ES-I3 (cell line): Measurements from ENCODE around the gene MICU1.
"Not testable (repeated sequence)": the region's sequence is repeated elsewhere in the genome, so short reads cannot be mapped to it uniquely, and the experiment has no call there.

Experiments used
- H3K36me3 ChIP-seq: 2 replicates; pipeline ENCODE4 v1.6.1; 2013; ENCODE audit warnings: mild to moderate bottlenecking, low read length, control low read depth, moderate library complexity; ENCODE audit not compliant: insufficient read depth
- H3K4me1 ChIP-seq: 2 replicates; pipeline ENCODE4 v1.6.1; 2013; ENCODE audit warnings: mild to moderate bottlenecking, control low read depth, low read length; ENCODE audit not compliant: insufficient read depth
- H3K9ac ChIP-seq: 2 replicates; pipeline ENCODE4 v1.6.1; 2013; ENCODE audit warnings: low read depth, mild to moderate bottlenecking, low read length, moderate library complexity
- H3K9me3 ChIP-seq: 2 replicates; pipeline ENCODE4 v1.6.1; 2013; ENCODE audit warnings: mild to moderate bottlenecking, low read length, moderate library complexity; ENCODE audit not compliant: control insufficient read depth, insufficient read depth

The MICU1 gene

DNA sequence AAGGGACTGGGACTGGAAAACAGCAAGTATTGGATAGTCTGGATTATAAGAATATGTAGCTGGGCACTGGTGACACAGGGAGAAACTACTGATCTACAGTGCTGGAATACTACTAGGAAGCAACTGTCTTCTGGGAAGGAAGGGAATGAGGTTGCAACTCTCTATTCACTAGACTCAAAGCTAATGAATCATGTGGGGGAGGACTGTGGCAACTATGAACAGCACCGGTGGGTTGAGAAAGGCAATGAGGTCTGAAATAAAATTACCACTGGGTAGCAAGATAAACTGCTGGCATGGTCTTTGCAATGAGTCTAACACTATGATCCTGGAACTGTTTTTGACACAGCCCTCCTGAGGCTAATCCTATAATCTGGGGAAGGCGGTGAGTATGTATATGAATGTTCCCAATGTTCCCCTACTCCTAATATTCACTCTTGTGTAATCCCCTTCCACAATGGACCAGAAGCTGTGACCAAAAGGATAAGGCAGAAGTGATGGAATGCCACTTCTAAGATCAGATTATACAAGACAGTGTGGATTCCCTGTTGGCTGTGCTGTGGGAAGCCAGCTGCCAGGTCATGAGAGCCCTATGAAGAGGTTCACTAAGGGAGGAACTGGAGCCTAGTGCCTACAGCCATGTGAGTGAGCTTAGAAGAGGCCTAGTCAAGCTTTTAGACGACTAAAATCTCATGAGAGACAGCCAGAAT, 169.8 kb downstream of the MICU1 start:
- Histone ChIP-seq H3K4me1 (no peaks in the 10 kb centered on the region), H3K9ac (no peak overlapping the region), H3K36me3 (no peaks in the 10 kb centered on the region), H3K9me3 (no peaks in the 10 kb centered on the region)

DNA sequence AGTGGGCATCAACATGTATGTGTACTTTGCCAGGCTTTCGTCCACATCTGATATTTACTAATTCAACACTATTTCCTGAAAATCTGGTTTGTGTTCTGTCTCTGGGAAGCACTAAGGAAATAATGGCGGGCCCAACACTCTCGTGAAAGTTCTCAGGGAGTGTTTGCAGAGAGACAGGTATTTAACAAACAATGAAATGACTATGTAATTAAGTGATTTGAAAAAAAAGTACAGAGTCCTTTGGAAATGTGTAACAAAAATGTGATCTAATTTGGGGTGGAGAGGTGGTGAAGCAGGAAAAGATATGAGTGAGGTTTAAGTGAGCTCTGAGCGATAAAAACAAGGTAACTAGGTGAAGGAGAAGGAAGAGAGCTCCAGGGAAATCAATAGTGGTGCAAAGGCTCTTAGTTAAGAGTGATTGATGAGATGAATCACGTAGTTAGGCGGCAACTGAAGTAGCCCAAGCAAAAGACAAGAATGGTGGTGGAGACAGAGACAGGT, 175.9 kb downstream of the MICU1 start:
- Histone ChIP-seq H3K36me3 (no peaks in the 10 kb centered on the region), H3K9me3 (no peaks in the 10 kb centered on the region), H3K9ac (no peak overlapping the region), H3K4me1 (no peaks in the 10 kb centered on the region)

DNA sequence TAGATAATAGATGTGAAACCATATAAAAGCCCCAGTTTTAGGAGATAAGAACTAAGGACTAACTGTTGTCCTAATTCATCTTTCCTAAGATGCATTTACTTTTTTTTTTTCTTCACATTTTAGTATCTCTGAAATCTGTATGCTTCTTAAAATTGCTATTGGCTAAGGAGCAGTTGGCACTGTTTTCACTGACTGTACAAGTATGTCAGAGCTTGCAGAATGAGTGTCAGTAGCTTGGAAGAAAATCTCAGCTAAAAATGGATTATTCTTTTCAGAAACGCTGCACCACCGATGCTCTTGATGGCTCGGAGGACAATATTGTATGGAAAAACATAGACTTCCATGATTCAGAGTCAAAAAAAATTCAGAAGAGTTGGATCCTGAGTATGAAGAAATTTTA, 180.0 kb downstream of the MICU1 start:
- Histone ChIP-seq H3K36me3 (no peaks in the 10 kb centered on the region), H3K9ac (no peak overlapping the region), H3K9me3 (no peaks in the 10 kb centered on the region), H3K4me1 (no peaks in the 10 kb centered on the region)

DNA sequence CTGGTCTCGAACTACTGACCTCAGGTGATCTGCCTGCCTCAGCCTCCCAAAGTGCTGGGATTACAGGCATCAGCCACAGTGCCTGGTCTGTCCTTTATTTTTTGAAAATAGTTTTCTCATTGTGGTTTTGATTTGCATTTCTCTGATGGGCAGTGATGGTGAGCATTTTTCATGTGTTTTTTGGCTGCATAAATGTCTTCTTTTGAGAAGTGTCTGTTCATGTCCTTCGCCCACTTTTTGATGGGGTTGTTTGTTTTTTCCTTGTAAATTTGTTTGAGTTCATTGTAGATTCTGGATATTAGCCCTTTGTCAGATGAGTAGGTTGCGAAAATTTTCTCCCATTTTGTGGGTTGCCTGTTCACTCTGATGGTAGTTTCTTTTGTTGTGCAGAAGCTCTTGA, 182.9 kb downstream of the MICU1 start:
- not testable (repeated sequence) for H3K9ac ChIP-seq, H3K4me1 ChIP-seq, H3K9me3 ChIP-seq, H3K36me3 ChIP-seq

DNA sequence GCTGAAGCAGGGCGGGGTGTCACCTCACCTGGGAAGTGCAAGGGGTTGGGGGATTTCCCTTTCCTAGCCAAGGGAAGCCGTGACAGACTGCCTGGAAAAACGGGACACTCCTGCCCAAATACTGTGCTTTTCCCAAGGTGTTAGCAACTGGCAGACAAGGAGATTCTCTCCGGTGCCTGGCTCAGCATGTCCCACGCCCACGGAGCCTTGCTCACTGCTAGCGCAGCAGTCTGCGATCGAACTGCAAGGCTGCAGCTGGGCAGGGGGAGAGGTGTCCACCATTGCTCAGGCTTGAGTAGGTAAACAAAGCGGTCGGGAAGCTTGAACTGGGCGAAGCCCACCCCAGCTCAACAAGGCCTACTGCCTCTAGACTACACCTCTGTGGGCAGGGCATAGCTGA, 190.3 kb downstream of the MICU1 start:
- Histone ChIP-seq H3K4me1 (no peaks in the 10 kb centered on the region), H3K9me3 (no peaks in the 10 kb centered on the region), H3K9ac (no peak overlapping the region), H3K36me3 (no peaks in the 10 kb centered on the region)

DNA sequence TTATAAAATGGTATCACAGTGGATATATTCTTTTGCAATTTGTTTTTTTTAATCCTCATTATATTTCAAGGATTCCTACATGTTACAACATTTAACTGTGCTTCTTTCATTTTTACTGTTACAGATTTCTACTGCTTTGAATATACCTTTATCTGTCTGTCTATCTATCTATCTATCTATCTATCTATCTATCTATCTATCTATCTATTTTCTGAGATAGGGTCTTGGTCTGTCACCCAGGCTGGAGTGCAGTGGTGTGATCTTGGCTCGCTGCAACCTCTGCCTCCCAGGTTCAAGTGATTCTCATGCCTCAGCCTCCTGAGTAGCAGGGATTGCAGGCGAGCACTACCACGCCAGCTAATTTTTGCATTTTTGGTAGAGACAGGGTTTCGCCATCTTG, 194.9 kb downstream of the MICU1 start:
- H3K36me3 ChIP-seq, H3K4me1 ChIP-seq, H3K9me3 ChIP-seq, H3K9ac ChIP-seq: not testable (repeated sequence)

DNA sequence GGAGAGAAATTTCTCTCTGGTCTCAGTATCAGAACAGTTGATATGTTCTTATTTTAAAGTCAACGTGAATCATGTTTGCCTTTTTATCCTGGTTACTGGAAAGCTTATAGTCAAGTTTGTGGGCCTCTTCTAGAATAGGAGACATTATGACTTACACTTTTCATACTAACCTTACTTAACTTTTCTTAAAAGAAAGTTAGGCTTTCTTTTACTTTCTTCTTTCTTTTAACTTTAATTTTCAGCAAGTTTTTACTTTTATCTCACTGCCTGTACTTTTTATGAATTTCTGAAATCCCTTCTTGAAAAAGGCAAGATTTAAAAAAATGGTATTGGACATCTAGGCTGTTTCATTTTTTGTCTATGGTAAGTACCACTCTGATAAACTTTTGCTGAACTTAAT, 195.9 kb downstream of the MICU1 start:
- Histone ChIP-seq H3K36me3 (no peaks in the 10 kb centered on the region), H3K4me1 (no peaks in the 10 kb centered on the region), H3K9me3 (no peaks in the 10 kb centered on the region), H3K9ac (no peak overlapping the region)

DNA sequence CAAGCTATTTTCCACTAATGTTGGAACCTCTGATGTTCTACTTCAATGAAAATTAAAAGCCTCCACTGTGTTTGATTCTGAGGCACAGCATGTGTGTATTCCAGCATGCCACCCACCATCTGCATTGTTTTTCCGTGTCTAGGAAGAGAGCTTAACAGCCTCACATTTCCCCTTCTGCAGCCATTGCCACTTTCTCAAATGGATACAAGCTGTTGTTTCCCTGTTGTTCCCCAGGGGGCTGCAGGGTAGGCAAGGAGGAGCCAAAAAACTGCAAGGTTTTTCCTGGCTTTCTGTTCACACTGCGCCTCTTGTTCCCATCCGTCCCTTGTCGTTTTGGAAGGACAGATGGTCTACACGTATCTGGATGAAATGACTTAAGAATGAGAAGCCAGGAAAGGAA, 198.9 kb downstream of the MICU1 start:
- Histone ChIP-seq H3K36me3 (no peaks in the 10 kb centered on the region), H3K4me1 (no peaks in the 10 kb centered on the region), H3K9ac (no peak overlapping the region), H3K9me3 (peaks cover 4% of the 10 kb centered on the region; the same call in 1 of the 2 replicates)

DNA sequence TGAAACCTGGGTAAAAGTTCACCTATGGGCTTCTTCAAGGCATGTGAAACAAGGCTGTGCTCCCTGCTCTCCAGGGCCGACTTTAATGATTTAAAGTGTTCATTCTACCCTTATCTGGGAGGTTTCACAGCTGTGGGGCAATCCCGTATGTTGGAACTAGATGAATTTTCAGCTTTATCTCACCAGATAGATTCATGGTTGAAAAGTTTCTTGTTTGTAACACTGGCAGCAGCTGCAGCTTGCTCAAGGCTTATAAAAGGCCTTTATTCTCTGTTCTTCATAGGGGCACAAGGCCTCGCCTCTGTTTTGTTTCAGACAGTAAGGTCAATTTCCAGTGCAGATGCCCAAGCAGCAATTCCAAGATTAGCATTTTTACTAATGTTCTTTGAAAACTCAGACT, 200.7 kb downstream of the MICU1 start:
- H3K36me3 ChIP-seq, result peaks cover 2% of the 10 kb centered on the region; the same call in 1 of the 2 replicates
- H3K9me3 ChIP-seq, result peaks cover 4% of the 10 kb centered on the region; the same call in 1 of the 2 replicates
- H3K4me1 ChIP-seq, result 0 out of 2 replicates have a peak, but pooled peaks cover 3% of the 10 kb centered on the region
- no peak overlapping the region for H3K9ac ChIP-seq

DNA sequence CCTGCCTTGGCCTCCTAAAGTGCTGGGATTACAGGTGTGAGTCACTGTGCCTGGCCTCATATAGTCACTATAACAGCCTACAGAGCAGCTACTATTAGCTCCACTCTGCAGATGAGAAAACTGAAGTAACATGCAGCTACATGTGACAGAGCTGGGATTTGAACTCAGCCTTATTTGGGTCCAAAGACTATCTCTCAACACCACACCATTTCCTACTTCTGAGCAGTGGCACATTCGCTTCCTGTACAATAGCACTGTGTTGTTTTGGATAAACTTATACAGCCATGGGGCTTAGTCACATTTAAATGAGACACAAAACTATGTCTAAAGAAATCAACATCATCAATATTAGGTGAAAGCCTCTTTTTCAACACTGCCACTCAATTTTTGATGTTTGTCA, 201.3 kb downstream of the MICU1 start:
- Histone ChIP-seq H3K9me3 (peaks cover 4% of the 10 kb centered on the region; the same call in 1 of the 2 replicates), H3K4me1 (0 out of 2 replicates have a peak, but pooled peaks cover 3% of the 10 kb centered on the region), H3K36me3 (peaks cover 2% of the 10 kb centered on the region; the same call in 1 of the 2 replicates), H3K9ac (no peak overlapping the region)

DNA sequence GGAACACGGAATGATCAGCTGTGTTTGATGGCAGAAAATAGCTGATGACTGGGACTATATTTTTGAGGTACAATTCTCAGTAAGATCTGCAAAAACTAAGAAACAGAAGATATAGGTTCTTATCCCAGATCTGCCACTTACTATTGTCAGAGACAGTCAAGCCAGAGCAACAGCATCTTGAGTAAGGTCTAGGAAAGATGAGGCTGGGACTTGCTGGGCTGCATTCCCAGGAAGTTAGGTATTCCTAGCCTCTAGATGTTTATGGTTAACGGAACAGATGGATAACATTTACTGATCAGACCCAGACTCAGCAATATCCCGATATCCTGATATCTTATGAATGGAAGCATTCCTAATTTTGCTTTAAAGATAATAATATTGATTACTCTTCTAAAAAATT, 202.5 kb downstream of the MICU1 start:
- Histone ChIP-seq H3K4me1 (0 out of 2 replicates have a peak, but pooled peaks cover 3% of the 10 kb centered on the region), H3K9ac (no peak overlapping the region), H3K36me3 (peaks cover 2% of the 10 kb centered on the region; the same call in 1 of the 2 replicates), H3K9me3 (peaks cover 4% of the 10 kb centered on the region; the same call in 1 of the 2 replicates)

DNA sequence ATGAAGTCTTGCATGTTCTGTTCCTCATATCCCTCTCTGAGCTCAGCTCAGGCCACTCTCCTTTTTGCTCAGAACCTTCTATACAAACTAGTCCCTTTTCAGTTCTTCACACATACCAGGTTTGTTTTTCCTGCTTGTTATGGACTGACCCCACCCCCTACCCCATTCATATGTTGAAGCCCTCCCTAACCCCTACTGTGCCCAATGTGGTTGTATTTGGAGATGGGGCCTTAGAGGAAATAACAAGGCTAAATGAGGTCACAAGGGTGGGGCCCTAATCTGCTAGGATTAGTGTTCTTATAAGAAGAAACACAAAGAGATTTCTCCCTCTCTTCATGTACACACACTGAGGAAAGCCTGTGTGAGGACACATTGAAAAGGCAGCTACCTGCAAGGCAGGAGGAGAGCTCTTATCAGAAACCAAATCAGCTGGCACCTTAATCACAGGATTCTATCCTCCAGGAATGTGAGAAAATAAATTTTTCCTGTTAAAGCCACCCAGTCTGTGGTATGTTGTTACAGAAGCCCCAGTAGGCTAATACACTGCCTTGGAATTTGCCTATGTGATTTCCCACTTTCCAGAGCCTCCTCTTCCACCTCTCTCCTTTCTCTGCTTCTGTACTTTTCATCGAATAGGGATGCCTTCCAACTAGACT, 203.9 kb downstream of the MICU1 start:
- Histone ChIP-seq H3K9ac (no peak overlapping the region), H3K9me3 (peaks cover 4% of the 10 kb centered on the region; the same call in 1 of the 2 replicates), H3K36me3 (peaks cover 2% of the 10 kb centered on the region; the same call in 1 of the 2 replicates), H3K4me1 (0 out of 2 replicates have a peak, but pooled peaks cover 3% of the 10 kb centered on the region)

DNA sequence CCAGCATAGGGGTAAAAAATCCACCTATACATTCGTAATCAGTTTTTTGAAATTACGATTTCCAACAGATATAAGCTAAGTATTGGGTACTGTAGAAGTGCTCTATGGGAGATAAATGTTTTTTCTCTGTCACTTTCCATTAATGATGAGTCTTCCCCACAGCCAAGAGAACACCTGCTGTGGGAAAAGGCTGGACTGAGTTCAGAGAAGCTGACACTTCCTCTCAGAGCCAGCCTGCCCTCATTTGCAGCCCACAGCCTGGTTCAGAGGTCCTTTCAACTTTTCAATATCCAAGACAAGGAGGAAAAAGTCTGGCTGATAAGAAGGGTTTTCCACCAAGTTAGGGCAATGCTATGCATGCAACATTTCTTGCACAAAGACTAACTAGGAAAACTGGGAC, 206.6 kb downstream of the MICU1 start:
- H3K36me3 ChIP-seq, result peaks cover 2% of the 10 kb centered on the region; the same call in 1 of the 2 replicates
- H3K4me1 ChIP-seq, result 0 out of 2 replicates have a peak, but pooled peaks cover 3% of the 10 kb centered on the region
- H3K9ac ChIP-seq, result no peak overlapping the region
- H3K9me3 ChIP-seq, result peaks cover 4% of the 10 kb centered on the region; the same call in 1 of the 2 replicates

DNA sequence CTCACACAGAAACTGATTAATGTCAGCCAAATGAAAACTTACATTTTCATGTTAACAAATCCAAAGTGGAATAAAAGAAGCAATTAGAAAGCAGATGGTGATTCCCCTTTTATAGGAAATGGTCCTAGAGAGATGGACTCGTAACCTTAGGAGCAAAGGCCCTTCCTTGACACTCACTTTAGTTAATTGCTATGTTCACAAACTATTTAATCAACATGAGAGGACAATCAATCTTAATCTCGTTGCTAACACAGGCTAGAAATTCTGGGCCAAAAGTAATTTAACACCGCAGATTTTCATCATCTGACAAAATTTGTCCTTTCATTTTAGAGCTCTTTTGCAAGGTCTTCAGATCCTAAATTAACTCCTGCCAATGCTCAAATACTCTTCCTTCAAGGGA, 207.2 kb downstream of the MICU1 start:
- 0 out of 2 replicates have a peak, but pooled peaks cover 3% of the 10 kb centered on the region for H3K4me1 ChIP-seq
- peaks cover 2% of the 10 kb centered on the region; the same call in 1 of the 2 replicates for H3K36me3 ChIP-seq
- peaks cover 4% of the 10 kb centered on the region; the same call in 1 of the 2 replicates for H3K9me3 ChIP-seq
- H3K9ac ChIP-seq, result no peak overlapping the region
